Uterus (tissue), 4 donors: ENCODE results near the gene VIL1. TPM values are rescaled to one million over a fixed set of nuclear protein-coding genes. Genes with fewer than 3 reads are reported as not detected.

Experiments used
- DNase-seq, 2 donors: peaks; one replicate each; pipeline ENCODE4 v3.0.0-alpha.2; 2019 to 2020
- H3K27ac ChIP-seq, 2 donors: fragments of 200-600 bp; sonication (generic); 1 replicate in 1 of 2; 2 replicates in 1 of 2; pipeline ENCODE4 v1.5.1; 2016 to 2018
- H3K27me3 ChIP-seq, 2 donors: fragments of 200-600 bp; sonication (generic); one replicate each; pipeline ENCODE4 v1.5.1; 2018 to 2019; ENCODE audit warnings: control low read depth in 1 of 2
- H3K36me3 ChIP-seq, 2 donors: fragments of 200-600 bp; sonication (generic); one replicate each; pipeline ENCODE4 v1.5.1; 2019; ENCODE audit warnings: control low read depth in 1 of 2
- H3K4me1 ChIP-seq, 2 donors: fragments of 200-600 bp; sonication (generic); one replicate each; pipeline ENCODE4 v1.5.1; 2018 to 2019; ENCODE audit warnings: control low read depth in 1 of 2
- H3K4me3 ChIP-seq, 2 donors: fragments of 200-600 bp; sonication (generic); 1 replicate in 1 of 2; 2 replicates in 1 of 2; pipeline ENCODE4 v1.5.1; 2018 to 2019; ENCODE audit warnings: mild to moderate bottlenecking in 1 of 2
- H3K9me3 ChIP-seq, 2 donors: fragments of 200-600 bp; sonication (generic); one replicate each; pipeline ENCODE4 v1.5.1; 2019; ENCODE audit warnings: control low read depth in 1 of 2
- POLR2A ChIP-seq, 2 donors: fragments of 450-650 bp; IDR thresholded peaks; one replicate each; pipeline ENCODE4 v1.6.1; 2016; ENCODE audit warnings: antibody characterized with exemption in 2 of 2, mild to moderate bottlenecking in 1 of 2, moderate library complexity in 1 of 2
- intact Hi-C: fragments of 100-400 bp; cut with DNase I; formaldehyde crosslinking; loops from one replicate; pipeline ENCODE4 v1.15.1; 2023; ENCODE audit warnings: low total_unique reads
- total RNA-seq, 4 donors: library from RNA; depleted of rRNA in 3 of 4; stranded (reverse); fragments of >200 nt in 3 of 4; gene quantifications; one replicate each; pipeline versions ENCODE4 v1.1.0 to v1.2.4, GENCODE V29; 2014 to 2023
- TF ChIP-seq, protein P1 (sequence below), 4 experiments: fragments of 200-600 bp in 2 of 4; fragments of 450-650 bp in 2 of 4; sonication (generic) in 2 of 4; IDR thresholded peaks; one replicate each; pipeline ENCODE4 v1.5.1; 2016 to 2019; ENCODE audit warnings: antibody characterized with exemption in 4 of 4, mild to moderate bottlenecking in 2 of 4, moderate library complexity in 1 of 4
- donor health status: DM: yes; HTN: yes; CAD: no.

VIL1 gene
- total RNA-seq, 4 donors from 2014 or later: 0.28 to 0.59 (median 0.51) TPM; not detected in 1

- DNase-seq: no peak
- Histone ChIP-seq H3K9me3 (no peaks in the 10 kb centered on the region), H3K4me1 (no peaks in the 10 kb centered on the region), H3K27me3 (no peaks in the 10 kb centered on the region), H3K27ac (no peak overlapping the region), H3K4me3 (no peak overlapping the region), H3K36me3 (no peaks in the 10 kb centered on the region)
- intact Hi-C loops: loop anchor here (10.0 kb wide), 1 partner anchor 96 kb away; the partner anchor contains the start of gene TMBIM1
- TF ChIP-seq POLR2A (IDR thresholded peaks at IDR 0.05): no peak
- TF ChIP-seq, protein P1, sequence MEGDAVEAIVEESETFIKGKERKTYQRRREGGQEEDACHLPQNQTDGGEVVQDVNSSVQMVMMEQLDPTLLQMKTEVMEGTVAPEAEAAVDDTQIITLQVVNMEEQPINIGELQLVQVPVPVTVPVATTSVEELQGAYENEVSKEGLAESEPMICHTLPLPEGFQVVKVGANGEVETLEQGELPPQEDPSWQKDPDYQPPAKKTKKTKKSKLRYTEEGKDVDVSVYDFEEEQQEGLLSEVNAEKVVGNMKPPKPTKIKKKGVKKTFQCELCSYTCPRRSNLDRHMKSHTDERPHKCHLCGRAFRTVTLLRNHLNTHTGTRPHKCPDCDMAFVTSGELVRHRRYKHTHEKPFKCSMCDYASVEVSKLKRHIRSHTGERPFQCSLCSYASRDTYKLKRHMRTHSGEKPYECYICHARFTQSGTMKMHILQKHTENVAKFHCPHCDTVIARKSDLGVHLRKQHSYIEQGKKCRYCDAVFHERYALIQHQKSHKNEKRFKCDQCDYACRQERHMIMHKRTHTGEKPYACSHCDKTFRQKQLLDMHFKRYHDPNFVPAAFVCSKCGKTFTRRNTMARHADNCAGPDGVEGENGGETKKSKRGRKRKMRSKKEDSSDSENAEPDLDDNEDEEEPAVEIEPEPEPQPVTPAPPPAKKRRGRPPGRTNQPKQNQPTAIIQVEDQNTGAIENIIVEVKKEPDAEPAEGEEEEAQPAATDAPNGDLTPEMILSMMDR (IDR thresholded peaks at IDR 0.05): no peak
Measured at GRCh38 chr2:218391202-218391601, 27.7 kb upstream of the VIL1 start.

- DNase-seq: no peak
- TF ChIP-seq POLR2A (IDR thresholded peaks at IDR 0.05): no peak
- TF ChIP-seq, protein P1 (IDR thresholded peaks at IDR 0.05): no peak
- Histone ChIP-seq H3K27ac (no peak overlapping the region), H3K4me1 (peaks cover 0 to 3% of the 10 kb centered on the region in 2 donors), H3K4me3 (no peak overlapping the region), H3K36me3 (no peaks in the 10 kb centered on the region), H3K27me3 (no peaks in the 10 kb centered on the region), H3K9me3 (no peaks in the 10 kb centered on the region)
- intact Hi-C loops: loop anchor here (10.0 kb wide), 1 partner anchor 98 kb away; the partner anchor contains the start of gene TMBIM1
Measured at GRCh38 chr2:218392459-218392858, 26.5 kb upstream of the VIL1 start.

DNA sequence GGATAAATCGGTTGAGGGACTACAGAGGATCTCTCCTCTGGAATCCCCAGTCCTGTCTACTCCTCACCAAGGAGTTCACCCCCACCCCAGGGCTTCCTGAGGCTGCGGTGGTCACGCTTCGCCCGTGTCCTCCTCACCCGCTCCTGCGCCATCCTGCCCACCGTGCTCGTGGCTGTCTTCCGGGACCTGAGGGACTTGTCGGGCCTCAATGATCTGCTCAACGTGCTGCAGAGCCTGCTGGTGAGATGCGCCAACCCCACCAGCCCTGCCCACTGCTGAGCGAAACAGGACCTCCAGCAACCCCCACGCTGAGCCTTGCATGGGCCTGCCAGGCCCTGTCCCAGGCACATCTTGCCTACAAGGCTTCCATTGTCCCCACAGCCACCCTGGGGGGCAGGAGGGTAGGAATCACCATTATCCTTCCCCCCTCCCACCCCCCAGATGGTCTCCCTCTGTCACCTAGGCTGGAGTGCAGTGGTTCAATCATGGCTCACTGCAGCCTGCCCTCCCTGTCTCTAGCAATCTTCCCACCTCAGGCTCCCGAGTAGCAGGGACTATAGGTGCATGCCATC lies 25.9 kb upstream of the VIL1 start:
- Histone ChIP-seq H3K4me1 (peaks cover 0 to 3% of the 10 kb centered on the region in 2 donors), H3K27me3 (no peaks in the 10 kb centered on the region), H3K36me3 (no peaks in the 10 kb centered on the region), H3K9me3 (no peaks in the 10 kb centered on the region), H3K4me3 (no peak overlapping the region), H3K27ac (no peak overlapping the region)
- intact Hi-C loops: loop anchor here (10.0 kb wide), 1 partner anchor 98 kb away; the partner anchor contains the start of gene TMBIM1
- DNase-seq: no peak
- no peak for TF ChIP-seq POLR2A (IDR thresholded peaks at IDR 0.05)
- TF ChIP-seq, protein P1 (IDR thresholded peaks at IDR 0.05): no peak

DNA sequence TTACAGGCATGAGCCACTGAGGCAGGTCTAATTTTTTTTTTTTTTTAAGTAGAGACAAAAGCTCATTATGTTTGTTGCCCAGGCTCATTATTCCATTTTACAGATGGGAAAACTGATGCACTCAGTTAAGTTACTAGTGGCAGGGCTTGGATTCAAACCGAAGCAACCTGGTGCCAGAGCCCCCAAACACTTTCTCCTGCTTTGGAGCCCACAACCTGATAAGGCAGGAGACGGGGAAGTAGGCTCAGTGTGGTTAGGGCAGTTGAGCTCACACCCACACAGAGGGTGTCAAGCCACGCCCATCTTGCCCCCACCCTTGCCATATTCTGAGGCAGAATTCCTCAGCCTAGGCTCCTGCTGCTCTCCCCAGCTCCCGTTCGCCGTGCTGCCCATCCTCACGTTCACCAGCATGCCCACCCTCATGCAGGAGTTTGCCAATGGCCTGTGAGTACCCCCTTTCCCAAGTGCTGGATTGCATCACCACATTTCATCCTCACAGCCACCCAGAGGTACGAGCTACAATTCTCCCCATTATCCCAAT lies 25.1 kb upstream of the VIL1 start:
- Histone ChIP-seq H3K4me1 (peaks cover 0 to 3% of the 10 kb centered on the region in 2 donors), H3K9me3 (no peaks in the 10 kb centered on the region), H3K27me3 (no peaks in the 10 kb centered on the region), H3K36me3 (no peaks in the 10 kb centered on the region), H3K4me3 (no peak overlapping the region), H3K27ac (no peak overlapping the region)
- TF ChIP-seq, protein P1 (IDR thresholded peaks at IDR 0.05): no peak
- TF ChIP-seq POLR2A (IDR thresholded peaks at IDR 0.05): no peak
- intact Hi-C loops: loop anchor here (10.0 kb wide), 1 partner anchor 99 kb away; the partner anchor contains the start of gene TMBIM1
- DNase-seq: no peak
